HG03280 (cell line): ENCODE data around the gene TRIM6.

Experiments
- ATAC-seq: cut with Tn5 transposase; IDR thresholded peaks from one replicate; pipeline ENCODE4 v1.9.1; 2021; ENCODE audit warnings: mild to moderate bottlenecking, moderate library complexity; ENCODE audit not compliant: unreplicated experiment

Gene TRIM6

DNA sequence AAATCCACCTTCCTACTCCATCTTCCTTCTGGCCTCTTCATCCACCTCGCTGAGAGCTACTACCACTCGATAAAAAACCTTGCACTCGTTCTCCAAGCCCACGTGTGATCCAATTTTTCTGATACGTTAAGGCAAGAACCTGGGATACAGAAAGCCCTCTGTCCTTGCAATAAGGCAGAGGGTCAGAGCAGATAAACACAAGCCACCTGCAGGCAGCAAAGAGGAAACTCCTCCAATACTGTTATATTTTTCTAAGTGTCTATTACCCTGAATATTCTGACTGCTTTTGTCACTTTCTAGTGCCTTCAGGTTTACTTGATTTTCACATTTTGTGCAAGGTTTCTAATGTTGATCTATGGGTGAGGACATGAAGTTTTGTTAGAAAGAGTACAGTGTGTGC, 61.9 kb downstream of the TRIM6 start:
- ATAC-seq, result no peak
